K562 (cell line): ENCODE measurements around the gene FCSK. TPM values are rescaled to one million over a fixed set of nuclear protein-coding genes. Genes with fewer than 3 reads are reported as not detected.

ENCODE experiments used
- CBFA2T3 ChIP-seq: fragments of 450-650 bp; IDR thresholded peaks from 2 replicates; pipeline ENCODE4 v1.6.1; 2017
- CCAR2 ChIP-seq: fragments of 200-400 bp; formaldehyde crosslinking; IDR thresholded peaks from 2 replicates; pipeline ENCODE4 v1.6.1; 2017; ENCODE audit warnings: mild to moderate bottlenecking, low read depth, low read length
- DNMT1 ChIP-seq: fragments of 450-650 bp; IDR thresholded peaks from 2 replicates; pipeline ENCODE4 v1.6.1; 2016; ENCODE audit warnings: antibody characterized with exemption, mild to moderate bottlenecking
- GTF2E2 ChIP-seq: fragments of 200-800 bp; sonication (Bioruptor generic); IDR thresholded peaks from 2 replicates; pipeline ENCODE4 v1.6.1; 2016; ENCODE audit warnings: missing genetic modification characterization, missing compliant biosample characterization
- HMG20A ChIP-seq: fragments of 450-650 bp; formaldehyde crosslinking; conservative IDR thresholded peaks from 2 replicates; pipeline ENCODE4 v1.4.0; 2020; ENCODE audit warnings: mild to moderate bottlenecking, mixed read lengths
- HNRNPL ChIP-seq: fragments of 200-400 bp; formaldehyde crosslinking; IDR thresholded peaks from 2 replicates; pipeline ENCODE4 v1.6.1; 2017; ENCODE audit warnings: low read depth, mild to moderate bottlenecking, low read length
- LCOR ChIP-seq: sonication (generic); formaldehyde crosslinking; IDR thresholded peaks from 2 replicates; pipeline ENCODE4 v1.8.0; 2022; ENCODE audit warnings: mild to moderate bottlenecking, missing genetic modification reagents
- MAZ ChIP-seq, 2 experiments: fragments of 450-650 bp in 1 of 2; sonication (generic) in 1 of 2; formaldehyde crosslinking; IDR thresholded peaks in 1 of 2; conservative IDR thresholded peaks in 1 of 2; 2 replicates each; pipeline versions ENCODE4 v1.4.0 to v1.5.0; 2020; ENCODE audit warnings: mild to moderate bottlenecking in 1 of 2, missing genetic modification reagents in 1 of 2
- MEF2A ChIP-seq: IDR thresholded peaks from 2 replicates; pipeline ENCODE4 v1.6.1; 2011; ENCODE audit warnings: low read depth, mild to moderate bottlenecking, low read length, moderate library complexity; ENCODE audit not compliant: control insufficient read depth
- MTA2 ChIP-seq: fragments of 450-650 bp; IDR thresholded peaks from 2 replicates; pipeline ENCODE4 v1.6.1; 2016; ENCODE audit warnings: low read depth
- PHB2 ChIP-seq: fragments of 450-650 bp; IDR thresholded peaks from 2 replicates; pipeline ENCODE4 v1.6.1; 2017; ENCODE audit warnings: low read depth
- RBM17 ChIP-seq: fragments of 200-400 bp; formaldehyde crosslinking; IDR thresholded peaks from 2 replicates; pipeline ENCODE4 v1.6.1; 2017; ENCODE audit warnings: low read depth, mild to moderate bottlenecking, low read length, borderline replicate concordance
- SMC3 ChIP-seq: conservative IDR thresholded peaks from 2 replicates; pipeline ENCODE4 v1.6.1; 2011; ENCODE audit warnings: low read depth, low read length, improper control_type of control experiment; ENCODE audit not compliant: insufficient read depth
- SP2 ChIP-seq: IDR thresholded peaks from 2 replicates; pipeline ENCODE4 v1.6.1; 2011; ENCODE audit warnings: mild to moderate bottlenecking, low read depth, low read length, moderate library complexity; ENCODE audit not compliant: poor library complexity, severe bottlenecking; ENCODE audit errors: extremely low read depth
- SPI1 ChIP-seq: IDR thresholded peaks from 2 replicates; pipeline ENCODE4 v1.6.1; 2011; ENCODE audit warnings: low read depth, low read length, control low read depth, borderline replicate concordance
- TAF9B ChIP-seq: fragments of 450-650 bp; IDR thresholded peaks from 2 replicates; pipeline ENCODE4 v1.6.1; 2018; ENCODE audit warnings: mild to moderate bottlenecking; ENCODE audit not compliant: partially characterized antibody
- XRCC5 ChIP-seq: fragments of 200-400 bp; formaldehyde crosslinking; IDR thresholded peaks from 2 replicates; pipeline ENCODE4 v1.6.1; 2017; ENCODE audit warnings: low read depth, mild to moderate bottlenecking, low read length
- ZNF3 ChIP-seq: fragments of 250-450 bp; sonication (Bioruptor Pico); IDR thresholded peaks from 2 replicates; pipeline ENCODE4 v1.5.0; 2021; ENCODE audit warnings: mild to moderate bottlenecking, moderate library complexity
- ZNF695 ChIP-seq: fragments of 450-650 bp; formaldehyde crosslinking; IDR thresholded peaks from 2 replicates; pipeline ENCODE4 v1.4.0; 2020; ENCODE audit warnings: mild to moderate bottlenecking, moderate library complexity
- ZNF75A ChIP-seq: fragments of 450-650 bp; formaldehyde crosslinking; IDR thresholded peaks from 2 replicates; pipeline ENCODE4 v1.4.0; 2020; ENCODE audit warnings: mild to moderate bottlenecking
- polyA plus RNA-seq, 8 experiments: library from polyadenylated mRNA; depleted of rRNA in 4 of 8; stranded (reverse) in 5 of 8; unstranded in 3 of 8; fragments of >200 nt; fragmentation: Nextera tagmentation in 2 of 8; fragmentation: Illumina TruSeq in 1 of 8; extraction: Ambion mirVana in 2 of 8; extraction: Trizol in 1 of 8; gene quantifications; 2 replicates each; pipeline versions ENCODE4 v1.2.1 to v1.2.3, GENCODE V29; 2011 to 2014; ENCODE audit warnings: inconsistent platforms in 1 of 8, missing spikeins in 1 of 8
- total RNA-seq, 7 experiments: library from RNA; depleted of rRNA in 6 of 7; stranded (reverse); fragments of >200 nt in 6 of 7; fragmentation: Illumina TruSeq in 2 of 7; extraction: Trizol in 2 of 7; gene quantifications; 2 replicates each; pipeline versions ENCODE4 v1.2.1 to v1.2.3, GENCODE V29; 2011 to 2021; ENCODE audit warnings: low replicate concordance in 1 of 7
- TF ChIP-seq, protein P1 (sequence below): fragments of 450-650 bp; IDR thresholded peaks from 2 replicates; pipeline ENCODE4 v1.6.1; 2018; ENCODE audit warnings: mild to moderate bottlenecking, low read depth; ENCODE audit not compliant: partially characterized antibody
- TF ChIP-seq, protein P2 (sequence below): sonication (generic); formaldehyde crosslinking; IDR thresholded peaks from 2 replicates; pipeline ENCODE4 v1.8.0; 2022; ENCODE audit warnings: mild to moderate bottlenecking, missing genetic modification reagents
- TF ChIP-seq, protein P3 (sequence below): fragments of 250-450 bp; sonication (Bioruptor Pico); IDR thresholded peaks from 2 replicates; pipeline ENCODE4 v1.5.0; 2021
- TF ChIP-seq, protein P4 (sequence below): fragments of 450-650 bp; IDR thresholded peaks from 2 replicates; pipeline ENCODE4 v1.6.1; 2016

FCSK gene
- total and polyA plus RNA-seq, 9 of the 15 experiments (the other 6 are each of a cell fraction or from before 2014, with no cell fraction given): 0.92 to 18.6 (median 8.3) TPM

DNA sequence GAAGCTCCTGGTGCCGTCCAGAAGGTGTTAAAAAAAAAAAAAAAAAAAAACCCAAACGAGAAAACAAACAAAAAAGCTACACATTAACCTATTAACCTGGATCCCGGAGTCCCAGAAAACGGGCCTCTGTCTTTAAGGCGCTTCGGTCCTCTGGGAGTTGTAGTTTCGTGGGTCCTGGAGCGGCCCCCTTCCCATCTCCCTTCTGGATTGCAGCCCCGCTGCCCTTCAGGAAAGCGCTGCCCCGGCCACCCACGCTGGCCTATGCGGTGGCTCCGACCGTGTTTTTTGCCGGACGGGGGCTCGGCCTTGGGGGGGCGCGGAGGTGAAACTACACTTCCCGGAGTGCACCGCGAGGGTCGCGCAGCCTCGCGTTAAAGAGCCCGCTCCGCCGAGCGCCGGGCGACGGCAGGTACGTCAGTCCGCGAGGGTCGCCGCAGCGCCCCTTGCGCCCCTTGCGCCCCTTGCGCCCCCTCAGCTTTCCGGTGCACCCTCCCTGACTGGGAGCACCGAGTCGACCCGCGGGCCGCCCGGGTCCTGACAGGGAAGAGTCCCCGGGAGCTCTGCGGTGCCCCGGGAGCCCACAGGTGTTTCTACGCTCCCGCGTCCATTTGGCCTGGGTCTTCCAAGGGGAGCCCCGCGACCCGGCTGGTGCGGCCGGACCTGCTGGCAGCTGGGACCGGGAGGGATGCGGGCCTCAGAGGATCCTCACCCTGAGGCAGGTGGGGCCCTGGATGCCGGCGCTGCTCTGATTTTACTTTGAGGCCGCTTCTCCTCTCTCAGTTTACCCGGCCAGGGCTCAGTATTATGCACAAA is at the start of gene FCSK (continued):
- TF ChIP-seq, protein P1, sequence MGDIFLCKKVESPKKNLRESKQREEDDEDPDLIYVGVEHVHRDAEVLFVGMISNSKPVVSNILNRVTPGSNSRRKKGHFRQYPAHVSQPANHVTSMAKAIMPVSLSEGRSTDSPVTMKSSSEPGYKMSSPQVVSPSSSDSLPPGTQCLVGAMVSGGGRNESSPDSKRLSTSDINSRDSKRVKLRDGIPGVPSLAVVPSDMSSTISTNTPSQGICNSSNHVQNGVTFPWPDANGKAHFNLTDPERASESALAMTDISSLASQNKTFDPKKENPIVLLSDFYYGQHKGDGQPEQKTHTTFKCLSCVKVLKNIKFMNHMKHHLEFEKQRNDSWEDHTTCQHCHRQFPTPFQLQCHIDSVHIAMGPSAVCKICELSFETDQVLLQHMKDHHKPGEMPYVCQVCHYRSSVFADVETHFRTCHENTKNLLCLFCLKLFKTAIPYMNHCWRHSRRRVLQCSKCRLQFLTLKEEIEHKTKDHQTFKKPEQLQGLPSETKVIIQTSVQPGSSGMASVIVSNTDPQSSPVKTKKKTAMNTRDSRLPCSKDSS: no peak
- no peak for TF ChIP-seq MEF2A
- no peak for TF ChIP-seq ZNF75A
- 0 out of 2 replicates have a peak, but pooled peaks have one; percentile 30 for TF ChIP-seq HNRNPL
- TF ChIP-seq MTA2: no peak
- TF ChIP-seq, protein P2, sequence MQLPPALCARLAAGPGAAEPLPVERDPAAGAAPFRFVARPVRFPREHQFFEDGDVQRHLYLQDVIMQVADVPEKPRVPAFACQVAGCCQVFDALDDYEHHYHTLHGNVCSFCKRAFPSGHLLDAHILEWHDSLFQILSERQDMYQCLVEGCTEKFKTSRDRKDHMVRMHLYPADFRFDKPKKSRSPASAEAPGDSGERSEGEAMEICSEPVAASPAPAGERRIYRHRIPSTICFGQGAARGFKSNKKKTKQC: no peak
- TF ChIP-seq XRCC5: no peak
- no peak for TF ChIP-seq CCAR2
- TF ChIP-seq RBM17: no peak
- TF ChIP-seq PHB2: no peak
- TF ChIP-seq LCOR (CRISPR knock-in tag): no peak
- no peak for TF ChIP-seq SP2
- TF ChIP-seq DNMT1: no peak
- TF ChIP-seq ZNF3 (CRISPR knock-in tag): no peak
- TF ChIP-seq, protein P3, sequence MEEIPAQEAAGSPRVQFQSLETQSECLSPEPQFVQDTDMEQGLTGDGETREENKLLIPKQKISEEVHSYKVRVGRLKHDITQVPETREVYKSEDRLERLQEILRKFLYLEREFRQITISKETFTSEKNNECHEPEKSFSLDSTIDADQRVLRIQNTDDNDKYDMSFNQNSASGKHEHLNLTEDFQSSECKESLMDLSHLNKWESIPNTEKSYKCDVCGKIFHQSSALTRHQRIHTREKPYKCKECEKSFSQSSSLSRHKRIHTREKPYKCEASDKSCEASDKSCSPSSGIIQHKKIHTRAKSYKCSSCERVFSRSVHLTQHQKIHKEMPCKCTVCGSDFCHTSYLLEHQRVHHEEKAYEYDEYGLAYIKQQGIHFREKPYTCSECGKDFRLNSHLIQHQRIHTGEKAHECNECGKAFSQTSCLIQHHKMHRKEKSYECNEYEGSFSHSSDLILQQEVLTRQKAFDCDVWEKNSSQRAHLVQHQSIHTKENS: no peak
- no peak for TF ChIP-seq GTF2E2 (tag)
- TF ChIP-seq SPI1: no peak
- TF ChIP-seq ZNF695 (CRISPR knock-in tag): no peak
- TF ChIP-seq CBFA2T3: no peak
- TF ChIP-seq, protein P4, sequence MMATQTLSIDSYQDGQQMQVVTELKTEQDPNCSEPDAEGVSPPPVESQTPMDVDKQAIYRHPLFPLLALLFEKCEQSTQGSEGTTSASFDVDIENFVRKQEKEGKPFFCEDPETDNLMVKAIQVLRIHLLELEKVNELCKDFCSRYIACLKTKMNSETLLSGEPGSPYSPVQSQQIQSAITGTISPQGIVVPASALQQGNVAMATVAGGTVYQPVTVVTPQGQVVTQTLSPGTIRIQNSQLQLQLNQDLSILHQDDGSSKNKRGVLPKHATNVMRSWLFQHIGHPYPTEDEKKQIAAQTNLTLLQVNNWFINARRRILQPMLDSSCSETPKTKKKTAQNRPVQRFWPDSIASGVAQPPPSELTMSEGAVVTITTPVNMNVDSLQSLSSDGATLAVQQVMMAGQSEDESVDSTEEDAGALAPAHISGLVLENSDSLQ: no peak
- no peak for TF ChIP-seq SMC3
- TF ChIP-seq MAZ (CRISPR knock-in tag; conservative IDR thresholded peaks at IDR 0.05 in 1 of 2, IDR thresholded peaks at IDR 0.05 in 1 of 2): peak; percentile 53 to 83; a peak in 3 of 4 replicates
- TF ChIP-seq HMG20A (CRISPR knock-in tag): no peak
- TF ChIP-seq TAF9B: no peak
